Spleen (tissue), 7 donors: ENCODE data around the gene MC4R.

Experiments
- CTCF ChIP-seq, 11 experiments: fragments of 200-600 bp in 7 of 11; fragments of 450-650 bp in 4 of 11; sonication (generic) in 4 of 11; IDR thresholded peaks in 8 of 11; conservative IDR thresholded peaks in 3 of 11; 1 replicate in 7 of 11; 2 replicates in 4 of 11; pipeline versions ENCODE4 v1.4.0 to v1.8.0; 2016 to 2021; ENCODE audit warnings: antibody characterized with exemption in 11 of 11, inconsistent platforms in 4 of 11, mild to moderate bottlenecking in 1 of 11
- POLR2A ChIP-seq, 3 donors: fragments of 450-650 bp; IDR thresholded peaks; one replicate each; pipeline ENCODE4 v1.5.1; 2017; ENCODE audit warnings: antibody characterized with exemption in 3 of 3, mild to moderate bottlenecking in 1 of 3
- POLR2AphosphoS5 ChIP-seq, 3 donors: sonication (generic); formaldehyde crosslinking; IDR thresholded peaks; one replicate each; pipeline ENCODE4 v1.5.1; 2017; ENCODE audit warnings: antibody characterized with exemption in 3 of 3
- donor health status: DM: no; HTN: no; CAD: no; lungs with moderate emphysema.
- donor health status: DM: no; HTN: no; CAD: no.
- donor health status: DM: no; HTN: no; CAD: no.

- TF ChIP-seq CTCF (IDR thresholded peaks at IDR 0.05 in 8 of 11, conservative IDR thresholded peaks at IDR 0.05 in 3 of 11) (no peak), POLR2A (IDR thresholded peaks at IDR 0.05) (no peak), POLR2AphosphoS5 (IDR thresholded peaks at IDR 0.05) (no peak)
These were observed 443 bp downstream of the MC4R start for GRCh38 chr18:60372132-60372531.
